NCI-H345 treated with DMSO at 0.1 percent for 48 hours (cell line): ENCODE data around the gene C2orf81.
"Not testable (repeated sequence)": the region's sequence is repeated elsewhere in the genome, so short reads cannot be mapped to it uniquely, and the experiment has no call there.

ENCODE experiments used
- DNase-seq: peaks from one replicate; lab custom pipeline; 2025; ENCODE audit not compliant: unreplicated experiment; lab: John Stamatoyannopoulos, UW

Gene C2orf81

GRCh38 chr2:74421221-74421870 lies at the start of gene C2orf81, which contains the start of gene WDR54:
TSS of gene C2orf81 (minus strand) at chr2:74421619. CDS start at chr2:74421560, 59 bp downstream.
TSS of gene WDR54 (plus strand) at chr2:74421730. CDS start at chr2:74422154, 424 bp downstream.
- peak; percentile 80 for DNase-seq

GRCh38 chr2:74470742-74471141 lies 49.3 kb upstream of the C2orf81 start:
- DNase-seq, result not testable (repeated sequence)

GRCh38 chr2:74464406-74464805 lies 43.0 kb upstream of the C2orf81 start:
- no peak for DNase-seq

- no peak for DNase-seq
Observed at GRCh38 chr2:74462786-74463105, 41.3 kb upstream of the C2orf81 start.

GRCh38 chr2:74462054-74462785 lies 40.8 kb upstream of the C2orf81 start:
- DNase-seq, result no peak

- no peak for DNase-seq
Observed at GRCh38 chr2:74461187-74462053, 40.0 kb upstream of the C2orf81 start.

GRCh38 chr2:74460187-74460586 lies 38.8 kb upstream of the C2orf81 start:
- not testable (repeated sequence) for DNase-seq

GRCh38 chr2:74459503-74460118 lies 38.2 kb upstream of the C2orf81 start:
- DNase-seq, result not testable (repeated sequence)

- no peak for DNase-seq
Observed at GRCh38 chr2:74458938-74459363, 37.5 kb upstream of the C2orf81 start.

- peak; percentile 99 for DNase-seq
Observed at GRCh38 chr2:74458132-74458937, 36.9 kb upstream of the C2orf81 start, which contains the start of gene WBP1. TSS of gene WBP1 (plus strand) at chr2:74458438. CDS start at chr2:74458603, 165 bp downstream.

GRCh38 chr2:74457549-74458131 lies 36.2 kb upstream of the C2orf81 start:
- peak; percentile 59 for DNase-seq

GRCh38 chr2:74457129-74457548 lies 35.7 kb upstream of the C2orf81 start:
- no peak for DNase-seq

GRCh38 chr2:74454654-74455511 lies 33.5 kb upstream of the C2orf81 start, which contains the start of gene INO80B:
TSS of gene INO80B (plus strand) at chr2:74455087. CDS start at chr2:74455117, 30 bp downstream.
- DNase-seq, result peak; percentile 96

- DNase-seq, result no peak
Observed at GRCh38 chr2:74450570-74451190, 29.3 kb upstream of the C2orf81 start.

GRCh38 chr2:74448771-74449170 lies 27.4 kb upstream of the C2orf81 start:
- DNase-seq, result no peak

GRCh38 chr2:74447230-74447999 lies 26.0 kb upstream of the C2orf81 start:
- DNase-seq, result no peak

GRCh38 chr2:74444498-74445318 lies 23.3 kb upstream of the C2orf81 start:
- no peak for DNase-seq
